NCI-H2196 treated with DMSO at 0.1 percent for 48 hours (cell line): ENCODE measurements around the gene ARL5A.

Source experiments
- DNase-seq: peaks from one replicate; lab custom pipeline; 2025; ENCODE audit not compliant: unreplicated experiment; lab: John Stamatoyannopoulos, UW

ARL5A gene

DNA sequence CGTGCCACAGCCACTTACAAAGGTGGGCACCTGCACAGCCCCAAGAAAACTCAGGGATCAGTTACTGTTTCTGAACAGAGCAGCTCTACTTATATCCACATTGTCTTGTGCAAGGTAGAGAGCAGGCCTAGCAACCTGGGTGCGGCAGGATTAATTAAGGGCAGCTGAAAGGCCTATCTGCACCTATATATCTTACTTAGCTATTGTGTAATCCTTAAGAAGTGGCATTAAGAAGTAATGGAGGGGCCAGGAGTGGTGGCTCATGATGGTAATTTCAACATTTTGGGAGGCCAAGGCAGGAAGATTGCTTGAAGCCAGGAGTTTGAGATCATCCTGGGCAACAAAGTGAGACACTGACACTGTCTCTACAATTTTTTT is 12.8 kb upstream of the ARL5A start:
- no peak for DNase-seq

- DNase-seq, result no peak
These were observed 12.2 kb upstream of the ARL5A start for GRCh38 chr2:151840216-151841046.

- no peak for DNase-seq
These were observed 9.7 kb upstream of the ARL5A start for GRCh38 chr2:151837926-151838325.

DNA sequence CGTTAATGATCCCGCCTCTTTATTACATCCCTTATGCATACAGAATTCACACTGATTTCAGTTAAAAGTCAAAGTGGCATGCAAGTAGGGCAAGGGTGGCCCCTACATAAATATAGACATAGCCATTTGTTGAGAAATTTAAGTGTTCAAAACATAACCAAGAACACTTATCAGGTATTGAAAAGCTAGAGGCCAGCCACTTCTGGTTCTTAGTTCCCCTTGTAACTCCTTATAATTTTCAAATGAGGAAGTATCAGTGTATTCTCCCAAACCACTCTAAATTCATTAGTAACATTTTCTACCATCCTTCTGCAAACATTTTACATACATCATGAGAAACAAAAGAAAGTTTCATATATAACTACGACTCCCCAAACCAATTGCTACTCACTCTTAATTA is 5.8 kb upstream of the ARL5A start:
- DNase-seq, result no peak

DNA sequence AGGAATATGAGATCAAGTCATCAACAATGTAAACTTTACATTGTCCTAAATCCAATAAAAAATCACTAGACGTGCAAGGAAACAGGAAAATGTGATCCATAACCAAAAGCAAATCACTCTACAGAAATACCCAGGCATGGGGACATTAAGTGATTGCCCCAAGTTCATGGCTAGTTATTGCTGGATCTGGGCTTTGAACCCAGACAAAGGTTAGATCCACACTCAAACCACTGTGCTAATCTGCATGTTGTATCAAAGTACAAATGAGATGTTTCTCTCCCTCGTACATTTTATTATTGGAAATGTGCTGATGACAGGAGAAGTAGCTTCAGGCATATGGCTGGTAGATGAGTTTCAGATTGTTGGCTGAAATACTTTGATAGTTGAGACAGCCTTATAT is 2.7 kb upstream of the ARL5A start:
- DNase-seq, result no peak

DNA sequence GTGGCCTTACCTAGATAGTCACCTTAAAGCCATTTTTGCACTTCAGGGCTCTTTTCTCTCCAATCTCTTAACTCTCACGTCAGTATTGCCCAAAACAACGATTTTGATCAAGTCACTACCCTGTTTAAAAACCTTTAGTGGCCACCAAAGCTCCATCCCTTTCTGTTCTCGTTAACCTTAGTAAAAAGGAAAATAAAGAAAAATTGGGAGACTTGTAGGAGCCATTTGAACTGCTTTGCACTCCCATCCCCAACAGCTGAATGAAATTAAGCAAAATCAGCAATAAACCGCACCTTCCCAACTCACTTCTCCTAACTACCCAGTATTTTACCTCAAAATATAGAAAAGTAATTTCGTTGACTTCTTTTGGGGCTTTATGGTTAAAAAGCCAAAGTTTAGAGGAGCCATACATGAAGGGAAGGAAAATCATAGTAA is 686 bp upstream of the ARL5A start:
- no peak for DNase-seq

- no peak for DNase-seq
These were observed 568 bp downstream of the ARL5A start for GRCh38 chr2:151827564-151828142.

GRCh38 chr2:151826737-151827157 is 1.5 kb downstream of the ARL5A start:
- DNase-seq, result no peak

DNA sequence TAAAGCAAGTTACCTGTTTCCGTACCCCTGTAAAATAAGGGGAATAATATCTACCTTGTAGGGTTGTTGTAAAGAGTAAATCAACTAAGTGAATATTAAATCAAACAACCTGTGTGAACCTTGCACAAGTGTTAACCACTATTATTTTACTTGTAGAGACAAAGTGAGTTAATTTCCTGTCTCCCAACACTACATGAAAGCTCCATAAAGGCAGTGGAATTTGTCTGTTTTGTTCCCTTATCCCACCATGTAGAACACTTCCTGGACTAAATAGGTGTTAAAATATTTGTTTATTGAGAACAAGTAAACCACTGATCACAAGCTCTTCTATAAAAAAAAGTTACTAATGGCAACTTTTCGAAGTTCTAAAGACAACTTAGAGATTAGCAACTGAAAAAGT is 3.3 kb downstream of the ARL5A start:
- no peak for DNase-seq

DNA sequence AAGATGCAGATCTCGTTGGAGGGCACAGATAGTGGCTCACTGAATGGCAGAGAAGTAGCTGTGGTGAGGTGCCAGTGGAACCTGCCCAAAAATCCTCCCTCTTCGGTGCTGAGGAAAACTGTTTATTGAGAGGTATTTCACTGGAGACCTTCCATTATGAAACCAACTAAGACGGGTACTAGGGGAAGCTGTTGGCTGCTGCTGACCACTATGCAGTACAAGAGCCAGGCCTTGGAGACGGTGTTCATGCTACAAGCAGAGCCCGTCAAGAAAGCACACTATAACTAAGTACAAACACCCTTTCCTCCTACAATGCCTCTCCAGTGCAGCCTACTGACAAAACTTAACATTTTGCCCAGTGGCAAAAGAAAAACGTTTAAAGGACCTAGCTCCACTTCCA is 4.6 kb downstream of the ARL5A start:
- no peak for DNase-seq

DNA sequence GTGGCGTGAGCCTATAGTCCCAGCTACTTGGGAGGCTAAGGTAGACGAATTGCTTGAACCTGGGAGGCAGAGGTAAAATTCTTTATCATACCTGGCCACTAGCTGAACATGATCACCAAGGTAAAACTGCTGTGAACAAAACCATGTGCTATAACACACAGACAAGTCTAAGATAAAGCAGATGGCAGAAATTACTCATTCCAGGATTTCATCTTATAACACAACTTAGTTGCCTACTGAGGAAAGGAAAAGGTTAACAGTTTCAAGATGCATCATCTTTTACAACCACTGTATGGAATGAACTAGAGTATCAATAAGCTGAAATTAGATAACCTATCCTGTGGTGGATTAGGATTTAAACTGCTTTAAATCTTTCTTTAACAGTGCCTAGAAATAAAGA is 8.3 kb downstream of the ARL5A start:
- no peak for DNase-seq

- no peak for DNase-seq
These were observed 10.3 kb downstream of the ARL5A start for GRCh38 chr2:151817929-151818328.

DNA sequence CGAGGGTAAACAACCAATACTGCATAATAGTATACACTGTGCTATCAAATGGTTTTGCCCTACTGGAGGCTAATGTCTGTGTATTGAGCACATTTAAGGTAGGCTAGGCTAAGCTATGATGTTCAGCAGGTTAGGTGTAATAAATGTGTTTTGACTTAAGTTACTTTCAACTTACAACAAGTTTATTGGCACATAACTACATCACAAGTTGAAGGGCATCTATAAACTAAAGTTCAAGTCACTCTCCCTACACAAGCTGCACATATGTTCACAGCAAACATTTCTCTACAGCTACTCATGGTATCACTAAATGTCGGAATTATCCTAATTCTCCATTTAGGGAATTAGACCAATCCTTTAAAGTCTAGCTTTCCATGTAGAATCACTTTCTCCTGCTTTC is 11.4 kb downstream of the ARL5A start:
- no peak for DNase-seq

DNA sequence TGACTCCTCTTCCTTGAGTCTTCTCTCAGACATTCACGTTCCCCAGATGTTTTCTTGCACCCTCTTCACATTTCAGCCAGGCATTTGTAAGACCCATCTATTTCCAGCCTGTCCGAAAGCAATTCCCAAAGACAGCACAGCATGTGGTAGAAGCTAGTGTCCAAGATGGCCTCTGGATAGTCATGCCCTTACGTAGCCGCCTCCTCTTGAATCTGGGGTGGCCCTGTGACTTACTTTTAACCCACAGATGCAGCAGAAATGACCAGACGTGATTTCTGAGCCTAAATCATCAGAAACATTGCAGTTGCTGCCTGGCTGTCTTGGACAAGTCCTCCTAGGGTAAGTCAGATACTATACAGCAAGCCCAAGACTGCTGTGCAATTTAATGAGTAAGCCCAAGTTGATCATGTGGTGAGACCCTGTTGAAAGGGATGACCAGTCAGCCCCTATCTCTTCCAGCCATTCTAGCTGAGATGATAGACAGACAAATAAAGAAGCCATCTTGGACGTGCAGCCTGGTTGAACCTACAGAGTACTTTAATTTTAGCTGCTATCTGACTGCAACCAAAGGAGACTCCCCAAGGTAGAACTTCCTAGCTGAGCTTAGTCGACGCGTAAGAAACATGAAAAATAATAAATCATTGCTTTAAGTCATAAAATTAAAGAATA is 12.3 kb downstream of the ARL5A start:
- DNase-seq, result no peak

- no peak for DNase-seq
These were observed 17.7 kb downstream of the ARL5A start for GRCh38 chr2:151810489-151810888.

DNA sequence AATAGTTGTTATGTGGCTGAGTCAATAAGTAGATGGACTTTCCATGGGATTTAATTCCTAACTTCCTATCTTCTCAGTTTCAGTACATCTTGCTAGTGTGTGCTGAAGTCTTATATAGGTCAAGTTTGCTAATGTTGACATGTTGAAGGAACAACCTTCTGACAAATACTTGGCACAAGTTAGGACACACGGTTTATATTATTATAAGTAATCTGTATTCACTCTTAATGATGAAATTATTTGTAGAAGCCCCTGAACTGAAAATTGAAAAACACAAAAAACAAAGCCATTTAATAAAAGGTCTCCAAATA is 19.2 kb downstream of the ARL5A start:
- no peak for DNase-seq

DNA sequence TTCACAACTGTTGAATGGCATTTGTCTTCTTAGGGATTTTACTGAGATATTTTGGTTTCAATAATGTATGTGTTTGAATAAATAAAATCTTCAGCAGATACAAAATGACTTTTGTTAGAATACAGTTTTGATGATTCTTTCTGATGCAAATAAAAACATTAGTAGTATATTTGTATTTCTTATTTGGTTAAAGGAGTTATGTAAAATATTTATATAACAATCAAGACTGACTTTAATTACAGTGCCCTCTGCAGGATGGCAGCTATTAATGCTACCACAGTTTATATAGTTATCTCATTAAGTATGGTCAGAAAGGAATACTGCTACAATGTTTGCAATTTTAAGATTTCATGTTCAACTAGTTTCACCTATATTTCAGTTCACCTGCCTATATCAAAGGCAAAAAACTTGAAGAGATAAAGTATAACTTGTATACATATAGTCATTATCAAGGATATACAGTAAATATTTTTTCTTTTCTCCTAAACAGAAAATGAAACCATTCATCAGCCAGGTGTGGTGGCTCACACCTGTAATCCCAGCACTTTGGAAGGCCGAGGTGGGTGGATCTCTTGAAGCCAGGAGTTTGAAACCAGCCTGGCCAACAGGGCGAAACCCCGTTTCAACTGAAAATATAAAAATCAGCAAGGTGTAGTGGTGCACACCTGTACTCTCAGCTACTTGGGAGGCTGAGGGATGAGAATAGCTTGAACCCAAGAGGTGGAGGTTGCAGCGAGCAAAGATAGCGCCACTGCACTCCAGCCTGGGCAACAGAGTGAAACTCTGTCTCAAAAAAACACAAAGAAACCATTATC is 19.8 kb downstream of the ARL5A start:
- no peak for DNase-seq

GRCh38 chr2:151805961-151806360 is 22.3 kb downstream of the ARL5A start:
- DNase-seq, result no peak

DNA sequence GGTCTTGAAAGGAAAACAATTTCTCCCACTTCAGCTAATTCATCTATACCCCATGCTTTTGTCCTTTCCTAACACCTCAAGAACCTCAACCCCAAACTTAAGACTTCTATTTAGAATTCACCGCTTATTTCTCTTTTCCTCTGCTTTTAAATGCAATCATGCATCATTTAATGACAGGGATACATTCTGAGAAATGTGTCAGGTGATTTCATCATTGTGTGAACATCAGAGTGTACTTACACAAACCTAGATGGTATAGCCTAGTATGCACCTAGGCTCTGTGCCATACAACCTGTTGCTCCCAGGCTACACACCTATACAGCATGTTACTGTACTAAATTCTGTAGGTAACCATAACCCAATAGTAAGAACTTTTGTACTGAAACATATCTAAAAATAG is 22.9 kb downstream of the ARL5A start:
- DNase-seq, result no peak

- no peak for DNase-seq
These were observed 24.4 kb downstream of the ARL5A start for GRCh38 chr2:151803811-151804210.

GRCh38 chr2:151802315-151802714 is 25.9 kb downstream of the ARL5A start:
- DNase-seq, result no peak

DNA sequence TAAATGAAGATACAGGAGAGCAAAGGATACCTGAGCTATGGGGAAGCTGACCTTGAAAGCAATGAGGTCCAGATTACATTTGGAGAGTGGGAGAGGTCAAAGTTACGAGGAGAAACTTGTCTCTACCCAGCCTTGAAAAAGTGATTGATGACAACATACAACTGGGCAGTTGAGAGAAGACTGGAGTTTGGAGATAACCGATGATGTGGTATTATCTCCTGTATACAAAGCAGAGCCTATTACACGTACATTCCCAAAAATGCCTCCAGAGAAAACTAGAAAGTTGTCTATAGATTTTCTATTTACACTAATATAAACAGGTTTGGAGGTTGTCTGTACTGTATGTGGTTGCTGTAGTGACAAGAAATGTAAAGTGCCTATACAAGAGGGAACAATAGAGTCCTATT is 28.3 kb downstream of the ARL5A start:
- DNase-seq, result no peak
